ENCODE results near the gene MAGI1.

MAGI1 gene

DNA sequence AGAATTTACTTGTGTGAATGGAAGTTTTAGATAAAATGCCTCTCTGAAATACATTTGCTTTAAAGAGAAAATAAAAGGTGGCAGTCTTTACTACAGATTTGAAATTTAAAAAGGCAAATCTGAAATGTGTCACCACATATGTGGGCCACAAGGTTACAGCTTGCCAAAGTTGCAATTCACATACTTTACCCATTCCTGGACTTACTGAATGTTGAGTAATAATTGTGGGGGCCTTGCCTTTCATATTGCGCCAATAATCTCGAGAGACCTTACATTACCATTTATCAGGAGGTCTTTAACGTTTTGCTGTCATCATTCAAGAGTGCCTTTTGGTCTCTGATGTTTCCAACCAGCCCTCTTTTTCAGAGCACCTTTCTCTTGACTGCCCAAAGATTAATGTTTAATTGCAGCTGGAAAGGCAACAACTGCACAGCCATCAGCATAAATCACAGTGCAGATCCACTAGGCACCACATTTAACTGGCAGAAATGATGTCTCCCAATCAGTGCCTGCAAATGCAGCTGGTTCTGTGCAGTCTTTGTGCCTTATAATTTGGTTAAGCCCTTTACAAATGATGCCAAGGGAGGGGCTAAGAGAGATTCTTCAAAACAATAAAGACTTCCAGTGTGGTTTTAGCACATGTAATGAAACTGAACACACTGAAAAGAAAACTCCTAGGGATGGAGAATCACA, 206.8 kb downstream of the MAGI1 start:
- peak; percentile 56 for DNase-seq (ENCODE audit: low spot score)

DNA sequence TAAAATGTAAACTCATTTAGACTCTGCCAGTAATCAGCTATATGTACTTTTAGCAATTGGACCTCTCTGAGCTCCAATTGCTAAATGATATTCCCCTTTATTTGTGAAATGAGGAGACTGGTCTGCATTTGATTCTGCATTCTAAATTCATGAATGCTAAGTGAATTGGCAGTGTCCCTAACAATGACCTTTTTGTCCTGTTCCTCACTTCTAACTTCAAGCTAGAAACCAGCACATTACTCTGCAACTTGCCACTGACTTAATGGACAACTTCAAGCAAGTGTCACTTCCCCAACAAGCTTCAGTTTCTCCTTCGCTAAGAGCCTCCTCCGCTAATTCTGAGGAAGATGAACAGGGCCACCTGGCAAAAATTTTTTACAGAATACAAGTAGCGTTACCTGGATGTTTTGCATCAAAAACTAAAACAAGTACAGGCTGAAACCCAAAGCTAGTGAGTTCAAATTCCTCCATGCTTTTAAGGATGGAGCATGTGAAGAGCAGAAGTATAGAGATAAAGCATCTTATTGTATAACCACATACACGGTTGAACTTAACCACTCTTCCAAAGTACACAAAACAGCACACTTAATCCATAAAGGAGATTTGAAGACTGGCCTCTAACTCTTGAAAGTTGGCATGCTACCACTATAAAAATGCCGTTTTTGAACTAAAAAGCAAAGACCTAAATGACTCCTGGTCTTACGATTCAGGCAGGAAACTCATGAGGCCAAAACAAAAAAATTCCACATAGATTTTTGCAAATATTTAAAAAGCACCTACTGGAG, 207.6 kb downstream of the MAGI1 start:
- DNase-seq (ENCODE audit: low spot score): no peak

DNA sequence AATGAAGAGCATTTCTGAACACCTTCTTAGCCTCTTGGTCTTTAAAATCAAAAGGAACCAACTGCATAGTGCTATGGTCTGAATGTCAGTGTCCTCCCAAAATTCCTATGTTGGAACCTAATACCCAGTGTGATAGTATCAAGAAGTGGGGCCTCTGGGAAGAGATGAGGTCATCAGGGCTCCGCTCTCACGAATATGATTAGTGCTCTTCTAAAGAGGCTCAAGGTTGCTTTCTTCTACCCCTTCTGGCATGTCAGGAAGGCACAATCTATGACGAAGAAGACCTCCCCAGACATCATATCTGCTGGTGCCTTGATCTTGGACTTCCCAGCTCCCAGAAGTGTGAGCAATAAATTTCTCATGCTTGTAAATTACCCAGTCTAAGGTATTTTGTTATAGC, 209.5 kb downstream of the MAGI1 start:
- DNase-seq (ENCODE audit: low spot score): no peak

DNA sequence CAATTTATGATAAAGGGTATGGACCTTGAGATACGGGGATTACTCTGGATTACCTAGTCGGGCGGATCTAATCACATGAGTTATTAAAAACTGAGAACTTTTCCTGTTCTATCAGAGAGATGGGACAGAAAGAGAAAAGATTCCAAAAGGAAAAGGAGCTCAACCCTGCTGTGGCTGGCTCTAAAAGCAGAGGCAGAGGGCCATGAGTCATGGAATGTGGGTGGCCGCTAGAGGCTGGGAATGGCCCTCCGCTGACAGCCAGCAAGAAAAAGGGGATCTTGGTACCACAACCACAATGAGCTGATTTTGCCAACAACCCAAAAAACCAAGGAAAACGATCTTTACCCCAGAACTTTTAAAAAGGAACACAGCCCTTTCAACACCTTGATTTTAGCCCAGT, 210.0 kb downstream of the MAGI1 start:
- no peak for DNase-seq (ENCODE audit: low spot score)

DNA sequence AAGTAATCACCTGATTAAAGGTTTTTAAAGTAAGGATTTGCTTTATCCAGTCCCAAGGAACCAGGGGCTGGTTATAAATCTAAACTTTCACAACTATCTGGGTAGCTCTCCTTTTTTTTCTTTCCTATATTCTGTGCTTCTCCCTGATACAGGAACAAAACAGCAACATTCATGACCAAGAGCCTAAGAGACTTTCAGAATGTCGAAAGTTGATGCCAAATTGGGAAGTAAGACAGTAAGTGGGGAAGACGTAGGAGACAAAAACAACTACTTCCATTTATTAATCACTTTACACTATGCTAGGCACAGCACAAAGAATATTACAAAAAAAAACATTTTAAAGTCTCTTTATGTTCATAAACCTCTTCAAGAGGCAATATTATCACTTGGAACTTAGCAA, 211.6 kb downstream of the MAGI1 start:
- no peak for DNase-seq (ENCODE audit: low spot score)

DNA sequence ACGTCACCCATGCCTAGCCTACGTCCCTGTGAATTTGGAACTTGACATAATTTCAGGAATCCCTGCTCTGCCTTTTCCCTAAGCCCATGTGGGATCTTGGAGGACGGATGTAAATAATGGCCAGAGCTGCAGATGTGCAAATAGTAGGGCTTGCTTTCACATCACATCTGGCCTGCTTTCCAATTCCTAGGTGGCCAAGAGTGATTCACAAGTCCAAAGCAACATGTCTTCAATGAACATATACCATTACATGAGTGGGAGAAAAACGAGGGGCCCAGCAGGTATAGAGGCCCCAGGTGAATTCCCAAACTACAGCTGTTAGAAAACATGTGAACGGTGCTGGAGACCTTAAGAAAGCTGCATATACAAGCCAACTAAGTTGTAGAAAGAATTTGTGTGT, 214.6 kb downstream of the MAGI1 start:
- DNase-seq (ENCODE audit: low spot score): no peak

DNA sequence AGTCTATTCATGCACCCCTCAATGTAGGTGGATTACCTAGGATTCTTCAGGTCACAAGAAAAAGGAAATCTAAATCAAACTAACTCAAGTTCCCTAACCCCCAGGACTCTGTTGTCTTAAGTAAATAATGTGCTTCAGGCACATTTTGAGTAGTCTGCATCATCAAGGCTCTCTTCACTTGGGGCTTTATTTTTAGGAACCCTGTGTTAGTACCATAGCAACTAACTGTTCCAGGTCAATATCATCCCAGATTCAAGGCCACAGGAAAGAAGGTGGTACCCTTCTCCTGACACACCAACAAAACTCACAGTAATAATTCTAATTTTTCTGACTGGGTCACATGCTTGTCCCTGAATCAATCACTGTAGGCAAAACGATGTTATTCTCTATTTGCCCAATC, 218.1 kb downstream of the MAGI1 start:
- no peak for DNase-seq (ENCODE audit: low spot score)

DNA sequence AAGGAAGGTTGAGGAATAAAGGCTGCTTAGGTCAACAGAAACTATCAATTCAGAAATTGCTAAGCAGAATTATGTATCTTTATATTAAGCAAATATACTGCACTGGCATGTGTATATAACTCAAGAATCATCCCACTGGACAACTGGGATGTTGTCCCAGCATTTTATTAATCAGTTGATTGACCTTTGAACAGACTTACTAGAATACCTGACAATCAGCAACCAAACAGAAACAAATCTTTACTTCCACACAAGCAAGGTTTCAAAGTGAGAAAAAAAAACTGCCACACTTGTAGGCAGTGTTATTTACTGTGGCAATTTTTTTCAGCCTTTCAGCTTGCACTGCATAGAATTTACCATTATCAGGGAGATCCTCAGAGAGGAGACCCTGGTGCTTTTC, 218.8 kb downstream of the MAGI1 start:
- DNase-seq (ENCODE audit: low spot score): no peak

DNA sequence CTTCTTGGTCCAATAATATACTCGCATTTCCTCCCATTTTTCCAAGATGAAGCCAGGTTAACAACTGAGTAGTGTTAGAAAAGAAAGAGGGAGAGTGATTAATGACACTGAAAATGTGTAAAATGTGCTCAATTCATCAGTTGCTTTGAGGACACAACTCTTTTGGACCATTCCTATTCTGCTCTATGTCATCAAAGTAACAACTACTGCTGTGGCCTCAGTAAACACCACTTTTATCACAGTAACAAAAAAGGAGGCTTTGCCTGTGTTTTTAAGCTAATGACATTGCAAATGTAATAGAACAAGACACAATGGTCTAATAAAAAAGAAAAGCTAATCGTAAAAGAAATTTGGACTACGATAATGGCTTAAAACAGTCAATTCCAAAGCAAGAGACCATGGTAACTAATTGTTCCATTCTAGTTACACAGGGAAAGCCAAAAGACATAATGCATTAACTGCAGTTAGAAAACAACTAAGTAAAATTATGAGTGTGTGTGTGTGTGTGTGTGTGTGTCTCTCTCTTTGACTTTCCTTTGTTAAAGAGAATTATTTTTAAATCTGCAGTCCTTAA, 221.1 kb downstream of the MAGI1 start:
- DNase-seq (ENCODE audit: low spot score): no peak

DNA sequence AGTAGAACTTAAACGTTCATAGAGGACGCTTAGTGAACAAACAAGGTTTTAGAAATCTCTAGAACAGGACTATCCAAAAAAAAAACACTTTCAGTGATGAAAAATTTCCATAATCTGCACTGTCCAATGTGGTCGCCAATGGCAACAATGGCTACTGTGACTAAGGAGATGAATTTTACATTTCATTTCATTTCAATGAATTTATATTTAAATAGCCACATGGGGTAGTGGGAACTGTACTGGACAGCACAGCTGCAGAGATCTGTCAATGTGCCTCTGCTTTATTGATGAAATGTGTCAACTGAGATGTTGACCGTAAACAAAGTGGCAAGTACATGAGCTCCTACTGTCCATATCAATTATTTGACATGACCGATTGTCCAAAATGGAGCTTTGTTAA, 222.5 kb downstream of the MAGI1 start:
- no peak for DNase-seq (ENCODE audit: low spot score)

DNA sequence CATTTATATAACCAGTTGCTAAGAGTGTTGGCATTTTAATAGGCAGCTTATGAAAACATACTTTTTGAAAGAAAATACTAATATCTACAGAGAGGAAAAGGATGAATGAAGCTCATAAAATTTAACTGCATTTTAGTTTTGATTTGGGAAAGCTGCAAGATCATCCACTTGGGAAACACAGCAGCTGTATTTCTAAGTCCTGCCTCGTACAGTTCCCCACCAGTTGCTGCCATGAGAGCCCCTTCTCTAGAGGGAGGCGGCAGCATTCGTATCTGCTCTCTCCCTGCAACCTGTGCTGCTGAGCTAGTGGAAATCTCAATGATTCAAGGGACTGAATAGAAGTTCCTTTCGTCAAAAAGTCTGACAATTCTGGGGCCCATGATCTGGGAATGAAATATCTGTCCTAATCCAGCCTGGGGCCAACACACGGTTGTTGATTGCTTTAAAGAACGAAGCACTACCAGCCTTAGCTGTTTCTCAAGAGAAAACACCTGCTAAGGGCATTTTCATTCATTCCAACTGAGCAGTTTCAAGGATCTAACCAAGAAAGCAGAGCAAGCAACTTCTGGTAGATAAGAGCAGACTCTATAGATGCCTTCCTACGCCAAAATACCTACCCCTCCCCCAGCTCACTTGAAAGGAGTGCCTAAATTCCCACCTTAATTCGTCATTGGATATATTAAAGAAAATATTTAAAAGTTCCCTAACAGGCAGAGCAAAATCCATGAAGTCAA, 223.7 kb downstream of the MAGI1 start:
- DNase-seq (ENCODE audit: low spot score): no peak

DNA sequence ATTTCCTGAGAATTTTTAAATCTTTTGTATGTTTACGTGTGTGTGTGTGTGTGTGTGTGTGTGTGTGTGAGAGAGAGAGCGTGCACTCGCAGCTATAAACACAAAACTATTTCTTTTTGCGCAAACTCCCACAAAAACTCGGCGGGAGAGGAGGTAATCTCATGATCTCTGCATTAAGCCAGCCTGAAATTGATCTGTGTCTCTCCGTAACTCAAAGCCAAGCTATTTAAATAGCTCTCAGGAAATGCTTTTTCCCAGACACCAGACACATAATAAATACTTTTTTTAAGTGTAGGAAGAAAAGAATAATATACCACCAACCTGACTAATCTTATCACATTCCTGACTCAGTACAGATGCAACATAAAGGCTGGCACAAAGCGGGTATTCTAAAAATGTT, 226.8 kb downstream of the MAGI1 start:
- DNase-seq (ENCODE audit: low spot score): no peak

DNA sequence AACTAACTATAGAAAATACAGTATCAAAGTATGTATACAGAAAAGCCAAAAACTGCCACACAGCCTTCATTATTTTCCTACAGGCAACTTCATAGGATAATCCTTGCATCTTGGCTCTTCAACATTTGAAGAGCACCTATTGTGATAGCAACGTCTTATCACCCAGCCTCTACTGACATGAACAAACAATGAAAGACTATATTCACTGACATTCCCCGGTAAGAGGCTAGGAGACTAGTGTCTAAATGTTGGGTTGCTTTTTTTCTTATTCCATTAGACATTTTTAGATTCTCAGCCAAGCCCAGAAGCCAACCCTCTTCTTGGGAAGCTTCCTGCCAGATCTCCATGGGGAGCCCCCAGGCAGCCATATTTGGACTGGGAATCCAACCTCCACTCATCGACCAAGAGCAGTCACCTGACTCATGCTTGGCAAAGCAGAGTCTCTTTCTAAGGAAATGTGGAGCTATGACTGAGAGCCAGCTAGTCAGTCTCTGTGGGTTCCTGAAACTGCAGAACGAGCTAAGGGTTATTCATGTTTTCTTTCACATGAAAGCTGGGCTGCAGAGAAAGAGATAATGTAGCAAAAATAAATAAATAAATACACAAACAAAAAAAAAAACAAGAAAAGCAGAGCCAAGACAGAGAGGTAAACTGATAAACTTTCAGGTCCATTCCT, 227.5 kb downstream of the MAGI1 start:
- no peak for DNase-seq (ENCODE audit: low spot score)

DNA sequence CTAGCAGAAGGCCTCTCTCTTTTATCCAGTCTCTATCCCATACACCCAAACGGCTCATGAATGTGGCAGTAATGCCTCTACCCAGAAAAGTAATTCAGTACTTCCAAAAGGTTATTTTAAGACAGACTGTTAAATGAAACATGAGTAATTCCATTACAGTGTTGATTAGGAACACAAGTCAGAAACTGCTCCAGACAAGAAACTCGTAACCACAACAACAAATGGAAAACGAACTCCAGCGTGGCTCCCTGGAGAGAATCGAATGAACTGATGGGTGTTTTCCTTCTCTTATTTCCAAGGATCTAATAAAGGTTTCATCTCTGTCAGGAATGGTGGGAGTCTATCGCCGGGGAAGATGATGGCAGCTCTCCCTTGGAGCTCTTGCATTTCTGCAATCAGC, 228.4 kb downstream of the MAGI1 start:
- DNase-seq (ENCODE audit: low spot score): no peak

DNA sequence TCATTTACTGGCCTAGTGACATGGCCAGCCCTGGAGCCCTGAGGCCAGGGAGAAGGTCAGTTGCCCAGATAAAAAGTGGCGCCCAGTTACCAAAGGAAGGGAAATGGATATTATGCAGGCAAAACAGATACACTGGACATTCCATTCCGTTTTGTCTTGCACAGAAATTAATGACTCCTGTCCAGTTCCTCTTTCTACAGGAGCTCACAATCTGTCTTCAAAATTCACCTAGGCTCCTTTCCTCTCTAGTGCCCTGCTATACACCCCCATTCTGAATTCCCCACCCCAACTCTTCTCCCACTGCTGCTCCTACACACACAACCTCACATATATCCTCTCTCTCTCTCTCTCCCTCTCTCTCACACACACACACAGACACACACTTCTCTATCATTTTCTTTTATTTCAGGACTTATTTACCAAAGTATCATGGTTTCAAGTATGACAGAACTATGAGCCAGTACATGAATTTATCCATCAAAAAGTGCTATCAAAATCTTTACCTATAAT, 229.0 kb downstream of the MAGI1 start:
- no peak for DNase-seq (ENCODE audit: low spot score)

DNA sequence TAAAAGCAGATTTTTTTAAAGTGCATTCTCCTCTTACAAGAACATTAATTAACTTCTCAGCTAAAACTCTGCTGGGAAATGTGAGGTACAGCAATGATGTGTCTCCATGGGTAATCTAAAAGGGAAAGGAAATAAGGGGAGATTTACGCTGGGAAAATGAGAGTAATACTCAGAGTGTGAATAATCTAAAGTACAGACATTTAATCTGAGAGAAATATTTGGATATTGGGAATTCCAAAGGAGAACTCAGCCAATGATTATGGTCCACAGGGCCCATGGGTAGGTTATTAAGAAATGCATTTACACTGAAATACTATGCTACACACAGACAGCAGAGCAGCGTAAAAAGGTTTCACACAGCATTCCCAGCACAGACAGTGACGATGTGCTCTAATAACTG, 229.9 kb downstream of the MAGI1 start:
- DNase-seq (ENCODE audit: low spot score): no peak

DNA sequence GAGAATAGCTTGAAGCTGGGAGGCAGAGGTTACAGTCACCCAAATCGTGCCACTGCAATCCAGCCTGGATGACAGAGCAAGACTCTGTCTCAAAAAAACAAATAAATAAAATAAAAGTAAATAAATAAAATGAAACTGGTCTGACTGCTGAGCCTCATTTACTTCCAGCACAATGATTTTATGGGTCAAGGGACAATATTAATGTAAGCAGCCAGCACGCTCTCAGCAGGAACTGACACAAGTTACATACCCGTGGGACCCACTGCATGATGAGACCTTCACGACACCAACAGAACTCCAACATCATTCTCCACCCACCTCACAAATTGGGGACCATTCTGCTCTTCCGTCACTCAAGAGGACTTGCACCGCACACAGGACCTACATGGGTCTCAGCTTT, 230.3 kb downstream of the MAGI1 start:
- no peak for DNase-seq (ENCODE audit: low spot score)

DNA sequence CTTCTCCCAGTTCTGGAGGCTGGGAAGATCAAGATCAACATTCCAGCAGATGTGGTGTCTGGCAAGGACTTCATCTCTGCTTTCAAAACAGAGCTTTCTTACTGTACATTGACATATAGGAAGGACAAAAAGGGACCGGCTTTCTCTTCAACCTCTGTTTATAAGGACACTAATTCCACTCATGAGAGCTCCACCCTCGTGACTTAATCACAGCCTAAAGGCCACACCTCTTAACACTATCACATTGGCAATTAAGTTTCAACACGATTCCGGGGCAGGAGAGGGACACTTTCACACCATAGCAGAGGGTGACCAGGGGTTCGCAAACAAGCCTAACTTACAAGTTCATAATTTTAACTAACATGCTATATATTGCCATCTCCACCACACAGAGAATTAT, 231.5 kb downstream of the MAGI1 start:
- no peak for DNase-seq (ENCODE audit: low spot score)

DNA sequence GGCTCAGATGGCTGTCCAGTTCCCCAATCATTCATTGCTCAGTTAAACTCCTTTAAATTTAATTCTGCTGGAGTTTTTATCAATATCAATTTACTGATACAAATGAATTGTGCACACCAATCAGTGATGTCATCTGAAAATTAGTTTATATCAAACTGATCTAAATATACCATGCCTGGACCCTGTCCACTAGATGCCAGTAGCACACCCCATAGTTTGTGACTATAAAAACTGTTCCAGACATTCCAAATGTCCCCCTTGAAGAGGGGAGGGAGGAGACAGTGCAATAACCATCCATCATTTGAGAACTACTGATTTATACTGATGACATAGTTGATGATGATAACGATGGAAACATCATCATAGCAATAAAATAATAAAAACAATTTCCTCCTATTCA, 232.1 kb downstream of the MAGI1 start:
- DNase-seq (ENCODE audit: low spot score): no peak

DNA sequence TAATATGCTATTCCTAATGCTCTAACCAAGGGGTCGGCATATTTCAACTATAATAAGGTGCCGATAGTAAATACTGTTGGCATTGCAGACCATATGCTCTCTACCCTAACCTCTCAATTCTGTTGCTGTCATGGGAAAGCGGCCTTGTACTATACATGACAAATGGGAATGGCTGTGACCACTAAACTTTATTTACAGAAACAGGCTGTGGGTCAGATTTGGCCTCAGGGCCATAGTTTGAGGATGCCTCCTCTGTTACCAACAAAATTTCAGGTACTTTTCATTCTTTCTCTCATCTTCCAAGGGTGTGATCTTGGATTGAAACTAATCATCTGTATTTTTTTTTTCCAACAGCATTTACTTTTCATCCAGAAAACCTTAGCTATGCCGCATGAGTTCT, 242.0 kb downstream of the MAGI1 start:
- DNase-seq (ENCODE audit: low spot score): no peak

DNA sequence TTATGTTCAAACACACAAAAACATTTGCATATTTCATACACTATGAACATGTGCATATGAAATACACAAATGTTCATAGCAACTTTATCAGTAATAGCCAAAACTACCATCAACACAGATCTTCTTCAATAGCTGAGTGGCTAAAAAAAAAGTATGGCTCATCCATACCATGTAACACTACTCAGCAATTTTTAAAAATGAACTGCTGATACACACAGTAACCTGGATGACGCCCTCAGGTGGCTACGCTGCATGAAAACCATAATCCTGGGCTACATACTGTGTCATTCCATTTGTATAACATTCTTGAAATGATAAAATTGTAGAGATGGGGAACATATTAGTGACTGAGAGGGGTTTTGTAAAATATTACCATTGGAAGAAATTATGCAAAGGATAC, 243.6 kb downstream of the MAGI1 start:
- DNase-seq (ENCODE audit: low spot score): no peak

Measured in hepatic stellate cell (primary cell).